Measurements from ENCODE around the gene CALM3. TPM values are rescaled to one million over a fixed set of nuclear protein-coding genes. Genes with fewer than 3 reads are reported as not detected.
A peak's percentile ranks its signal among the peaks of the same experiment; 100 is the strongest.

CALM3 gene
- total and polyA plus RNA-seq, 2 of the 13 experiments (the other 11 are each of a cell fraction or from before 2014, with no cell fraction given) = 239 to 258 TPM

DNA sequence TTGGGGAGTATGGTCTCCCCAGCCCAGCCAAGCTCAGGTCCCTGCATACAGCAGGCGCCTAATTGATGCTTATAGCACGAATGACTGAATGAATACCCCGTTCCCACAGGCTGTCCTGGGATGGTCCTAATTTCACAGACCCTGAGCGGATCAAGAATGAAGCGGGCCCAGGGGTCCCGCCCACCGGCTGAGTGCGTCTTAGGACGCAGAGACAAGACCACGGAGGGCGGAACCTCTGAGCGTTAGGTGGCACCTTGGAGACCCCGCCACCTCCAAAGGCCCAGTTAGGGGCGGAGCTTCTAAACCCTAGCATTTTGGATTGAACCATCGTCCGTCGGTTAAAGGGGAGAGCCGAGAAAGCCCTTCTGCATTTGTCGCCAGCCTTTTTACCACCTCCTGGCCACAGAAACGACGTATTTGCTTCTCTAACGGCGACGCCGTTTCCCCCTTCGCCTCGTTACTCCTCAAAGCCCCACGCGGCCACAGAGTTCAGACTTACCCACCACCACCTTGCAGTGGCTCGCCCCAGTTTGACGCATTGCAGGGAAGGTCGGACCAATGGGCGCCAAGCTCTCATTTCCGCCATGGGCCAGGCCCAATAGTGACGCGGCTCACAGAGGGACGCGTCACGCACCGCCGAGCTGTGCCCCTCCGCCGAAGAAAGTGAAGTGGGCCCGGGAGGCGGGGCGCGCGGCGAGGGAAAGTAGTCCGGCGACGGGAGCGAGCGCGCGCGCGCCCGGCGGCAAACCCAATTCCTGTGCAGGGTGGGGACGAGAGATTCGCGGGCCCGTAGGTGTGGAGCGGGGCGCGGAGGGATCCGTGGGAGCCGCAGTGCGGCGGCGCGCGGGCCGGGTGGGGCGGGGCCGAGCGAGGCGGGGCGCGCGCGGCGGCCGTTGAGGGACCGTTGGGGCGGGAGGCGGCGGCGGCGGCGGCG, 479 bp upstream of the CALM3 start (continued):
- TF ChIP-seq, protein P1, sequence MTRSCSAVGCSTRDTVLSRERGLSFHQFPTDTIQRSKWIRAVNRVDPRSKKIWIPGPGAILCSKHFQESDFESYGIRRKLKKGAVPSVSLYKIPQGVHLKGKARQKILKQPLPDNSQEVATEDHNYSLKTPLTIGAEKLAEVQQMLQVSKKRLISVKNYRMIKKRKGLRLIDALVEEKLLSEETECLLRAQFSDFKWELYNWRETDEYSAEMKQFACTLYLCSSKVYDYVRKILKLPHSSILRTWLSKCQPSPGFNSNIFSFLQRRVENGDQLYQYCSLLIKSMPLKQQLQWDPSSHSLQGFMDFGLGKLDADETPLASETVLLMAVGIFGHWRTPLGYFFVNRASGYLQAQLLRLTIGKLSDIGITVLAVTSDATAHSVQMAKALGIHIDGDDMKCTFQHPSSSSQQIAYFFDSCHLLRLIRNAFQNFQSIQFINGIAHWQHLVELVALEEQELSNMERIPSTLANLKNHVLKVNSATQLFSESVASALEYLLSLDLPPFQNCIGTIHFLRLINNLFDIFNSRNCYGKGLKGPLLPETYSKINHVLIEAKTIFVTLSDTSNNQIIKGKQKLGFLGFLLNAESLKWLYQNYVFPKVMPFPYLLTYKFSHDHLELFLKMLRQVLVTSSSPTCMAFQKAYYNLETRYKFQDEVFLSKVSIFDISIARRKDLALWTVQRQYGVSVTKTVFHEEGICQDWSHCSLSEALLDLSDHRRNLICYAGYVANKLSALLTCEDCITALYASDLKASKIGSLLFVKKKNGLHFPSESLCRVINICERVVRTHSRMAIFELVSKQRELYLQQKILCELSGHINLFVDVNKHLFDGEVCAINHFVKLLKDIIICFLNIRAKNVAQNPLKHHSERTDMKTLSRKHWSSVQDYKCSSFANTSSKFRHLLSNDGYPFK (CRISPR knock-in tag; IDR thresholded peaks at IDR 0.05; ENCODE audit: borderline replicate concordance) = peak; percentile 60; the same call in 1 of the 2 replicates
- TF ChIP-seq ZNF468 (CRISPR knock-in tag; IDR thresholded peaks at IDR 0.05) (no peak), FOXP1 (IDR thresholded peaks at IDR 0.05) (no peak), FOXP1 (CRISPR knock-in tag; IDR thresholded peaks at IDR 0.05) (peak; percentile 50), TSC22D2 (CRISPR knock-in tag; IDR thresholded peaks at IDR 0.05; ENCODE audit: borderline replicate concordance) (0 out of 2 replicates have a peak, but pooled peaks have one; percentile 52), SP2 (CRISPR knock-in tag; IDR thresholded peaks at IDR 0.05) (peak; percentile 76), ZNF883 (CRISPR knock-in tag; IDR thresholded peaks at IDR 0.05; ENCODE audit: not compliant biosample characterization) (no peak), ARNT (IDR thresholded peaks at IDR 0.05) (no peak), ZBTB7B (CRISPR knock-in tag; IDR thresholded peaks at IDR 0.05) (no peak), ELF4 (CRISPR knock-in tag; IDR thresholded peaks at IDR 0.05; ENCODE audit: borderline replicate concordance) (no peak; the same call in 1 of the 2 replicates), NR2C2 (CRISPR knock-in tag; IDR thresholded peaks at IDR 0.05; ENCODE audit: borderline replicate concordance) (peak; percentile 60; the same call in 1 of the 2 replicates), SRF (IDR thresholded peaks at IDR 0.05; ENCODE audit: low read depth, low read length) (no peak)
- TF ChIP-seq, protein P2, sequence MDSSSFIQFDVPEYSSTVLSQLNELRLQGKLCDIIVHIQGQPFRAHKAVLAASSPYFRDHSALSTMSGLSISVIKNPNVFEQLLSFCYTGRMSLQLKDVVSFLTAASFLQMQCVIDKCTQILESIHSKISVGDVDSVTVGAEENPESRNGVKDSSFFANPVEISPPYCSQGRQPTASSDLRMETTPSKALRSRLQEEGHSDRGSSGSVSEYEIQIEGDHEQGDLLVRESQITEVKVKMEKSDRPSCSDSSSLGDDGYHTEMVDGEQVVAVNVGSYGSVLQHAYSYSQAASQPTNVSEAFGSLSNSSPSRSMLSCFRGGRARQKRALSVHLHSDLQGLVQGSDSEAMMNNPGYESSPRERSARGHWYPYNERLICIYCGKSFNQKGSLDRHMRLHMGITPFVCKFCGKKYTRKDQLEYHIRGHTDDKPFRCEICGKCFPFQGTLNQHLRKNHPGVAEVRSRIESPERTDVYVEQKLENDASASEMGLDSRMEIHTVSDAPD (CRISPR knock-in tag; IDR thresholded peaks at IDR 0.05) = no peak
- TF ChIP-seq, protein P3, sequence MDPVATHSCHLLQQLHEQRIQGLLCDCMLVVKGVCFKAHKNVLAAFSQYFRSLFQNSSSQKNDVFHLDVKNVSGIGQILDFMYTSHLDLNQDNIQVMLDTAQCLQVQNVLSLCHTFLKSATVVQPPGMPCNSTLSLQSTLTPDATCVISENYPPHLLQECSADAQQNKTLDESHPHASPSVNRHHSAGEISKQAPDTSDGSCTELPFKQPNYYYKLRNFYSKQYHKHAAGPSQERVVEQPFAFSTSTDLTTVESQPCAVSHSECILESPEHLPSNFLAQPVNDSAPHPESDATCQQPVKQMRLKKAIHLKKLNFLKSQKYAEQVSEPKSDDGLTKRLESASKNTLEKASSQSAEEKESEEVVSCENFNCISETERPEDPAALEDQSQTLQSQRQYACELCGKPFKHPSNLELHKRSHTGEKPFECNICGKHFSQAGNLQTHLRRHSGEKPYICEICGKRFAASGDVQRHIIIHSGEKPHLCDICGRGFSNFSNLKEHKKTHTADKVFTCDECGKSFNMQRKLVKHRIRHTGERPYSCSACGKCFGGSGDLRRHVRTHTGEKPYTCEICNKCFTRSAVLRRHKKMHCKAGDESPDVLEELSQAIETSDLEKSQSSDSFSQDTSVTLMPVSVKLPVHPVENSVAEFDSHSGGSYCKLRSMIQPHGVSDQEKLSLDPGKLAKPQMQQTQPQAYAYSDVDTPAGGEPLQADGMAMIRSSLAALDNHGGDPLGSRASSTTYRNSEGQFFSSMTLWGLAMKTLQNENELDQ (CRISPR knock-in tag; IDR thresholded peaks at IDR 0.05; ENCODE audit: borderline replicate concordance) = no peak
- TF ChIP-seq, protein P4, sequence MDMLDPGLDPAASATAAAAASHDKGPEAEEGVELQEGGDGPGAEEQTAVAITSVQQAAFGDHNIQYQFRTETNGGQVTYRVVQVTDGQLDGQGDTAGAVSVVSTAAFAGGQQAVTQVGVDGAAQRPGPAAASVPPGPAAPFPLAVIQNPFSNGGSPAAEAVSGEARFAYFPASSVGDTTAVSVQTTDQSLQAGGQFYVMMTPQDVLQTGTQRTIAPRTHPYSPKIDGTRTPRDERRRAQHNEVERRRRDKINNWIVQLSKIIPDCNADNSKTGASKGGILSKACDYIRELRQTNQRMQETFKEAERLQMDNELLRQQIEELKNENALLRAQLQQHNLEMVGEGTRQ (IDR thresholded peaks at IDR 0.05; ENCODE audit: low read depth, low read length) = no peak
- TF ChIP-seq, protein P4 (CRISPR knock-in tag; IDR thresholded peaks at IDR 0.05; ENCODE audit: borderline replicate concordance) = no peak
- TF ChIP-seq, protein P5, sequence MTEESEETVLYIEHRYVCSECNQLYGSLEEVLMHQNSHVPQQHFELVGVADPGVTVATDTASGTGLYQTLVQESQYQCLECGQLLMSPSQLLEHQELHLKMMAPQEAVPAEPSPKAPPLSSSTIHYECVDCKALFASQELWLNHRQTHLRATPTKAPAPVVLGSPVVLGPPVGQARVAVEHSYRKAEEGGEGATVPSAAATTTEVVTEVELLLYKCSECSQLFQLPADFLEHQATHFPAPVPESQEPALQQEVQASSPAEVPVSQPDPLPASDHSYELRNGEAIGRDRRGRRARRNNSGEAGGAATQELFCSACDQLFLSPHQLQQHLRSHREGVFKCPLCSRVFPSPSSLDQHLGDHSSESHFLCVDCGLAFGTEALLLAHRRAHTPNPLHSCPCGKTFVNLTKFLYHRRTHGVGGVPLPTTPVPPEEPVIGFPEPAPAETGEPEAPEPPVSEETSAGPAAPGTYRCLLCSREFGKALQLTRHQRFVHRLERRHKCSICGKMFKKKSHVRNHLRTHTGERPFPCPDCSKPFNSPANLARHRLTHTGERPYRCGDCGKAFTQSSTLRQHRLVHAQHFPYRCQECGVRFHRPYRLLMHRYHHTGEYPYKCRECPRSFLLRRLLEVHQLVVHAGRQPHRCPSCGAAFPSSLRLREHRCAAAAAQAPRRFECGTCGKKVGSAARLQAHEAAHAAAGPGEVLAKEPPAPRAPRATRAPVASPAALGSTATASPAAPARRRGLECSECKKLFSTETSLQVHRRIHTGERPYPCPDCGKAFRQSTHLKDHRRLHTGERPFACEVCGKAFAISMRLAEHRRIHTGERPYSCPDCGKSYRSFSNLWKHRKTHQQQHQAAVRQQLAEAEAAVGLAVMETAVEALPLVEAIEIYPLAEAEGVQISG (CRISPR knock-in tag; IDR thresholded peaks at IDR 0.05) = peak; percentile 71

Measured in HepG2 (cell line).